Type B pancreatic cell (in vitro differentiated cells): ENCODE data around the gene CLASP1. TPM values are rescaled to one million over a fixed set of nuclear protein-coding genes. Genes with fewer than 3 reads are reported as not detected.

Source experiments
- DNase-seq: peaks from one replicate; pipeline ENCODE4 v3.0.0; 2021; ENCODE audit warnings: mixed read lengths; ENCODE audit not compliant: unreplicated experiment; ENCODE audit errors: extremely low spot score
- H3K27ac Mint-ChIP-seq: 2 replicates; pipeline ENCODE4 v1.8.0; 2021; ENCODE audit warnings: mild to moderate bottlenecking, mixed read lengths
- H3K27me3 Mint-ChIP-seq: 2 replicates; pipeline ENCODE4 v1.8.0; 2021; ENCODE audit warnings: mixed read lengths
- H3K36me3 Mint-ChIP-seq: 2 replicates; pipeline ENCODE4 v1.8.0; 2021; ENCODE audit warnings: mixed read lengths
- H3K4me1 Mint-ChIP-seq: one replicate; pipeline ENCODE4 v1.8.0; 2021; ENCODE audit warnings: mixed read lengths; ENCODE audit not compliant: unreplicated experiment
- H3K4me3 Mint-ChIP-seq: 2 replicates; pipeline ENCODE4 v1.8.0; 2021; ENCODE audit warnings: mild to moderate bottlenecking, mixed read lengths
- H3K9me3 Mint-ChIP-seq: 2 replicates; pipeline ENCODE4 v1.8.0; 2021; ENCODE audit warnings: mixed read lengths
- total RNA-seq: library from RNA; stranded (reverse); gene quantifications from 2 replicates; pipeline ENCODE4 v1.2.1, GENCODE V29; 2021; ENCODE audit warnings: low replicate concordance
- TF ChIP-seq, protein P1 (sequence below): fragments of 200-600 bp; sonication (generic); conservative IDR thresholded peaks from 2 replicates; pipeline ENCODE4 v1.5.0; 2021; ENCODE audit warnings: antibody characterized with exemption, mild to moderate bottlenecking

The CLASP1 gene
- total RNA-seq, 1 donor from 2014 or later, result 74.6 TPM

GRCh38 chr2:121390082-121390692, 259.1 kb downstream of the CLASP1 start:
- Mint-ChIP-seq H3K9me3 (no peaks in the 10 kb centered on the region), H3K27ac (peak overlapping the region; percentile 59), H3K36me3 (peaks cover 29% of the 10 kb centered on the region), H3K27me3 (no peaks in the 10 kb centered on the region), H3K4me3 (no peak overlapping the region), H3K4me1 (peaks cover 4% of the 10 kb centered on the region)
- TF ChIP-seq, protein P1, sequence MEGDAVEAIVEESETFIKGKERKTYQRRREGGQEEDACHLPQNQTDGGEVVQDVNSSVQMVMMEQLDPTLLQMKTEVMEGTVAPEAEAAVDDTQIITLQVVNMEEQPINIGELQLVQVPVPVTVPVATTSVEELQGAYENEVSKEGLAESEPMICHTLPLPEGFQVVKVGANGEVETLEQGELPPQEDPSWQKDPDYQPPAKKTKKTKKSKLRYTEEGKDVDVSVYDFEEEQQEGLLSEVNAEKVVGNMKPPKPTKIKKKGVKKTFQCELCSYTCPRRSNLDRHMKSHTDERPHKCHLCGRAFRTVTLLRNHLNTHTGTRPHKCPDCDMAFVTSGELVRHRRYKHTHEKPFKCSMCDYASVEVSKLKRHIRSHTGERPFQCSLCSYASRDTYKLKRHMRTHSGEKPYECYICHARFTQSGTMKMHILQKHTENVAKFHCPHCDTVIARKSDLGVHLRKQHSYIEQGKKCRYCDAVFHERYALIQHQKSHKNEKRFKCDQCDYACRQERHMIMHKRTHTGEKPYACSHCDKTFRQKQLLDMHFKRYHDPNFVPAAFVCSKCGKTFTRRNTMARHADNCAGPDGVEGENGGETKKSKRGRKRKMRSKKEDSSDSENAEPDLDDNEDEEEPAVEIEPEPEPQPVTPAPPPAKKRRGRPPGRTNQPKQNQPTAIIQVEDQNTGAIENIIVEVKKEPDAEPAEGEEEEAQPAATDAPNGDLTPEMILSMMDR, result no peak
- DNase-seq, result no peak

DNA sequence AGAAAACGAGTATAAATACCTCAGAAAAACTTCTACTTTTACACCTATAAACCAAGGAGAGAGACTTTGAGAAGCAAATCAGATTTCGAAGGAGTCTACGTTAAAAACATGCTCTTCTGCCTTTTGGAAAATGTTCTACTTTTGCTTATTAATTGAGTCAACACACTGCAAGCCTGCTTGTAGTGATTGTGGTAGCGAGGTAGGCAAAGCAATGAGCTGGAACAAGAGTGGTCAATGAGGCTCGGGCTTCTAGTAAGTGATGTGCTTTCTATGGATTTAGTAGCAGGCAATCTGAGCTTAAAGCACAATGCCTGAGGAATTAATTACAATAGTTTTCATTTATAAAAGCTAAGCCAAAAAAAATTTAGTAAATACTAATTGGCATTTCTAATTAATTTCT, 260.9 kb downstream of the CLASP1 start:
- Mint-ChIP-seq H3K4me3 (no peak overlapping the region), H3K27me3 (no peaks in the 10 kb centered on the region), H3K9me3 (no peaks in the 10 kb centered on the region), H3K27ac (no peak overlapping the region), H3K4me1 (peaks cover 4% of the 10 kb centered on the region), H3K36me3 (peaks cover 27% of the 10 kb centered on the region)
- DNase-seq, result no peak
- TF ChIP-seq, protein P1, result no peak

DNA sequence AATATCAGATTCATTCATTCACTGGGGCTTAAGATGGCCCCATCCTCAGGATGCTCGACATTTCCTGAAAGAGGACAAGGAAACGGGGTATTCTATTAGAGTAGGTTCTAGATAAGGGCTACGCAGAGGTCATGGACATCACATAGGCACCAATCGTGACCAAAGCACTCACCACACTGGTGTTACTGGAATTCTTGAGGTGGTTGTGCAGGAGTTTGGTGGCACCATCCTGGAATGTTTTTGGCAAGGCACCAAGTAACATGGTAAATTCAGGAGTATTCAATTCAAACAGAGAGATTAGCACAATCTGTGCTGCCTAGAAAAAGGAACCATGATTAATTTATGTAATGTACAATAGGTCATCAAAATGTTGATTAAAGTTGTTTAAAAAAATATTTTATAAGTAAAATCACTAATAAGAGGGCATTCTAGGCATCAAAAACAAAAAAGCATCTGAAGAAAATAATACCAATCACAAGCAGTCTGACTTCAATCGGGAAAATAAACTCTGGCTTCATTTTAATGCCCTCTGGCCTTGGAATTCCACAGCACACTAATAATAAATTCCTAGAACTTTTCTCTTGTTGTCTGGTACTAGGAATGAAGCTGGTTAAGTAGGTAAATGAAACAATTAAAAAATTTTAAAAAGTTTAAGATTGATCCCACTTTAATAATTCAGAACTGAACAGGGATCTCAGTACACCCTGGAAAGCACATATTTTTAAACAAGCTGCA, 261.5 kb downstream of the CLASP1 start:
- peaks cover 4% of the 10 kb centered on the region for H3K4me1 Mint-ChIP-seq
- H3K27ac Mint-ChIP-seq, result no peak overlapping the region
- H3K9me3 Mint-ChIP-seq, result no peaks in the 10 kb centered on the region

DNA sequence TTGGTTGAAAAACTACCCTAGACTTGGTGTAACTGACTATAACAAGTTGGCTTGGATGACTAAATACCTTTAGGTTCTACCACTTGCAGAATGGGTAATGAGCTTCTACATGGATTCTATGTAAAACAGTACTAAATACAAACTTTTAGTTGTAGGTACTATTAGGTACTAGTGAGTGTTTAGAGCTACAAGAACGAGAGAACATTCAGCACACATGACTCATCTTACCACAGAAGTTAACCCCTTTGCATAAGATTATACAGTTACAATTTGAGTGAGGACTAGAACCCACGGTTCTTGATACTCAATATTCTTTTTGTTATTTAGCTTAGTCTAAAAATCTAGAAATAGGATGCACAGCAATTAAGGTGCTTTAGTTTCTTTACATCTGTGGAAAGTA, 262.6 kb downstream of the CLASP1 start:
- TF ChIP-seq, protein P1, result no peak
- Mint-ChIP-seq H3K9me3 (no peaks in the 10 kb centered on the region), H3K27ac (no peak overlapping the region), H3K4me1 (peaks cover 4% of the 10 kb centered on the region), H3K27me3 (no peaks in the 10 kb centered on the region), H3K36me3 (peaks cover 42% of the 10 kb centered on the region), H3K4me3 (no peak overlapping the region)
- no peak for DNase-seq

More for the DNA sequence above, 261.5 kb downstream of the CLASP1 start:
- TF ChIP-seq, protein P1, result no peak
- Mint-ChIP-seq H3K4me3 (no peak overlapping the region), H3K36me3 (peaks cover 32% of the 10 kb centered on the region), H3K27me3 (no peaks in the 10 kb centered on the region)
- DNase-seq, result no peak

DNA sequence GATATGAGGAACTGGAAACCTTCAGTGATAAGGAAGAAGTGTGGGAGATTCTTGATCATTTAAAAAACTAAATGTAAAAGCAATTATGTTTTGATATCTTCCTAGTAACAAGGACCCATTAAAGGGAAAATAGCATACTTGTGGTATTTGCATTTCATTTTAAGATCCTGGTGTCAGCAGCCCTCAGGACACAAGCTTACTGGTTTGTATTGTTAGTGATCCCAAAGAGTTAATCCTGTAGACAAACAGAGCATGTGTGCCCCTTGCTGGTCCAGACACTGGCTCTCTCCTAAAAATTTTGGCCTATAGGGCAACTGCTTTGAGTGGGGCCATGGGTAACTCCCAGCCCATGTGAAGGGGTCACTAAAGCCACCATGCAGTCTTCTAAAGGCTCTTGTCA, 263.2 kb downstream of the CLASP1 start:
- peaks cover 4% of the 10 kb centered on the region for H3K4me1 Mint-ChIP-seq
- no peak overlapping the region for H3K27ac Mint-ChIP-seq
- DNase-seq, result no peak
- TF ChIP-seq, protein P1, result no peak
- no peaks in the 10 kb centered on the region for H3K9me3 Mint-ChIP-seq
- peaks cover 46% of the 10 kb centered on the region for H3K36me3 Mint-ChIP-seq
- H3K4me3 Mint-ChIP-seq, result no peak overlapping the region
- H3K27me3 Mint-ChIP-seq, result no peaks in the 10 kb centered on the region
